KOPT-K1 (cell line): ENCODE measurements around the gene SLC9A9.

ENCODE experiments used
- H3K27ac ChIP-seq: fragments of 200-600 bp; sonication (generic); 2 replicates; pipeline ENCODE4 v1.5.1; 2016; ENCODE audit warnings: antibody characterized with exemption, mild to moderate bottlenecking, low read depth, low read length; ENCODE audit not compliant: poor library complexity, severe bottlenecking
- H3K36me3 ChIP-seq: fragments of 200-600 bp; sonication (generic); 2 replicates; pipeline ENCODE4 v1.5.1; 2017; ENCODE audit warnings: antibody characterized with exemption, mild to moderate bottlenecking, low read length, moderate library complexity; ENCODE audit not compliant: insufficient read depth
- H3K9me3 ChIP-seq: fragments of 200-600 bp; sonication (generic); 2 replicates; pipeline ENCODE4 v1.5.1; 2017; ENCODE audit warnings: antibody characterized with exemption, low read length, mild to moderate bottlenecking; ENCODE audit not compliant: insufficient read depth, poor library complexity, severe bottlenecking

SLC9A9 gene

DNA sequence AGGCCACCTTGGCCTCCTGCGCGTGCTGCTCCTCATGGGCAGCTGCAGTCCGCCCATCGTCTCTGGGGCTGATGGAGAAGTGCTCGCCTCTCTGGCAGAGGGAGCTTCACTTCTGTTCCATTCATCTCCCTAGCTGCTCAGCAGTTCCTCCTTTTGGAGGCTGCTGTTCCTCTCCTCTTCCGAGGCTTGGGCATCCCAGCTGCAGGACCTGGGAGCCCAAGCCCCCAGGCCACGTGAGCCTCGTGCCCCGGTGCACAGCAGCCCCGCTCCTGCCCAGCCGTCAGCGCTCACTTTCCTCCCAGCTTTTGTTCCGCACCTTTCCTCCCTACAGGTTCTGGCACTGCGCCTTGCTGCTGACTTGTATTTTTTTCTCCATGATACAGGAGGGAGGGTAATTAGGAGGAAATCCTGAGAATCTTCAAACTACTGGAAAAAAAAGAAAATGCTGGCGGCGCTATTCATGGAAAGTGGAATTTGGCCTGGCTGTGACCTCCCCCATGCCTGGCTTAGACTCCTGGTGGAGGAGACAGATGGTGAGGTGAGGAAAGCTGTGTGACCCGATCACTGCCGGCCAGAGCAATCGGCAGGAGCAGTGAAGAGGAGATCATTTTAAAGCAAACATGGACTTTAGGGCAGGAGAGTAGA is 518.6 kb downstream of the SLC9A9 start:
- H3K36me3 ChIP-seq, result no peaks in the 10 kb centered on the region
- H3K27ac ChIP-seq, result no peak overlapping the region
- no peaks in the 10 kb centered on the region for H3K9me3 ChIP-seq

- peaks cover 4% of the 10 kb centered on the region for H3K9me3 ChIP-seq
- H3K36me3 ChIP-seq, result no peaks in the 10 kb centered on the region
- no peak overlapping the region for H3K27ac ChIP-seq
These were observed 519.8 kb downstream of the SLC9A9 start for GRCh38 chr3:143328451-143328850.

- no peak overlapping the region for H3K27ac ChIP-seq
- H3K9me3 ChIP-seq, result peaks cover 4% of the 10 kb centered on the region
These were observed 521.1 kb downstream of the SLC9A9 start for GRCh38 chr3:143326983-143327778.

DNA sequence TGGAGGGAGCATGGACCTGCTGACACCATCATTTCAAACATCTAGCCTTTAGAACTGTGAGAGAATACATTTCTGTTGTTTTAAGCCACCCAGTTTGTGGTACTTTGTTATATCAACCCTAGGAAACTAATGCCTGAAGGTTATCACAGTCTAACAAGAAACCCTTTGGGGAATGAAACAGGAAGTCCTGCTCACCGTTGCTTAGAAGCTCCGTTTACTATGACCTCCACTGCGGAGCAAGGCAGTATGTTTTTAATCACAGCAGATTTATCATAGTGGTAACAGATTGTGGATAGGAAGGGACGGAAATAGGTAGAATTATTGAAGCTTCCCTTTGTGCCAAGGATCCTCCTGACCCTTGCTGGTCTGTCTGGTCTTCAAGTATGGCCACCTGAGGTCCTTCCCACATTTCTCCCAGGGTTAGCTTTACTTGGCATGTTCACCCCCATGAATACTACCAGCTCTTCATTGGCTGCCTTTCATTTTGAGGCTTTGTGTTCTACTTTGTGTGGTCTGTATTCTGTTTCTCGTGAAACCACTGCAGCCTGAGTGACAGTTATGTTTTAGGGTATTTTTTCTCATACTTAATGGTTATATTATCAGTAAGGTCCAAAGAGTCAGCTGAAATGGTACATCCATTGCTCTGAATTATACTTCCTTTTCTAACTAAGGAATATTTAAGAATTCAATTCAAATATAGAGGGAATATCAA is 527.1 kb downstream of the SLC9A9 start:
- Histone ChIP-seq H3K36me3 (no peaks in the 10 kb centered on the region), H3K27ac (no peak overlapping the region), H3K9me3 (peaks cover 4% of the 10 kb centered on the region)

More at GRCh38 chr3:143326983-143327778, 521.1 kb downstream of the SLC9A9 start:
- H3K36me3 ChIP-seq, result no peaks in the 10 kb centered on the region

DNA sequence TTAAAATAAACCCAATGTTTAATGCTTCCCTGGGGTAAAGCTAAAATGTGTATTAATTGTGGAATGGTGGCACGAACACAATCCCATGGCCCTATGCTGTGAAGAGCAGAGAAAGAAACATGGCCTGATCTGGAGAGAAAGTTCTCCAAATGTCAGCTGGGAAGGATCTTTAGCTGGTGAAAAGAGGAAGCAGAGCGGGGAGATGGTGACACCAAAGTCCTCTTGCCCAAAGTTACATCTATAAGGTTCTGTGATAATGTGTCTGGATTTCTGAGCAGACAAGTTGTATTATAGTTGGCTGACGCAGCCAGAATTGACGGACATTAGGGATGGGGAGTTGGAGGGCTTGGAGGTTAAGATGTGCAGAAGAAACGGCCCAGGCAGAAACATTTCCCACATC is 532.5 kb downstream of the SLC9A9 start:
- Histone ChIP-seq H3K27ac (no peak overlapping the region), H3K36me3 (no peaks in the 10 kb centered on the region), H3K9me3 (no peaks in the 10 kb centered on the region)

GRCh38 chr3:143314251-143315093 is 533.8 kb downstream of the SLC9A9 start:
- Histone ChIP-seq H3K9me3 (no peaks in the 10 kb centered on the region), H3K36me3 (no peaks in the 10 kb centered on the region), H3K27ac (no peak overlapping the region)

- no peaks in the 10 kb centered on the region for H3K36me3 ChIP-seq
- H3K27ac ChIP-seq, result no peak overlapping the region
- no peaks in the 10 kb centered on the region for H3K9me3 ChIP-seq
These were observed 534.4 kb downstream of the SLC9A9 start for GRCh38 chr3:143313893-143314188.

DNA sequence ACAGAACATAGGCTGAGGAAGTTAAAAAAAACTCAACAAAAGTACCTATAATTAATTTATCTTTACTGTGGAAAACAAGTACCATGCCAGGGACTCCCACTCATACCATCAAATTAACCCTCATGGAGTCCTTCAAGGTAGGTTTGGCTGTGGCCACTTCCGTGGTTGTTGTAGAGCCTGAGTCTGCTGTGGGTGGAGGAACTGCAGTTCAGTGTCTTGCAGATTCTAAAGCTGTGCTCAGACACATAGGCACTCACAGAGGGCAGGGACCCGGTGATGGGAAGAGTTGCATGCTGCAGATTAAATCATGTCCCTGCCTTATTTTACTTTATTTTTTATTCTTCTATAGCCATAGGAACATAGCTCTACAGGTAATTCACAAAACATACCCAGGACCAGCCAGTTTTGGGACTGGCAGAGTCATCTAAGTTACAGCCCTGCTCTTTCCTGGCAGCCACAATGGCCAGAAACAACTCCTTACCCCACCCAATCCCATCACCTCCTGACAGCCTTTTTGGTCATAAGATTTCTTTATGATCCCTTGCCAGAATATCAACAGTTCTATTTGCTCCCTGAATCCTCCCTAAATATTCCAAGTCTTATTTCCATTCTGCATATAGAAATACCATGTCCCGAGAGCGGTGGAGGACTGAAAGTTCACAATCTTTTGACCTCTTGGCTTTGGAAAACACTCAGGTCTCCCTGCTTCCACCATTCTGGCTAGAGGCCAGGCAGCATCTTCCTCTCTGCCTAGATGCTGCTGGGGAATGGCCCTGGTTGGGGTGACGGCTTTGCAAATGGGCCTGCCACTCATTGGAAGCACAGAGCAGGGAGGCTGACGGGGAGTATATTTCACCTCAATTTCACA is 535.0 kb downstream of the SLC9A9 start:
- Histone ChIP-seq H3K9me3 (no peaks in the 10 kb centered on the region), H3K36me3 (no peaks in the 10 kb centered on the region), H3K27ac (no peak overlapping the region)

- Histone ChIP-seq H3K27ac (no peak overlapping the region), H3K9me3 (no peaks in the 10 kb centered on the region), H3K36me3 (no peaks in the 10 kb centered on the region)
These were observed 537.2 kb downstream of the SLC9A9 start for GRCh38 chr3:143311096-143311495.

- Histone ChIP-seq H3K9me3 (no peaks in the 10 kb centered on the region), H3K36me3 (no peaks in the 10 kb centered on the region), H3K27ac (no peak overlapping the region)
These were observed 538.6 kb downstream of the SLC9A9 start for GRCh38 chr3:143309705-143310104.

GRCh38 chr3:143307613-143308183 is 540.6 kb downstream of the SLC9A9 start:
- H3K36me3 ChIP-seq, result no peaks in the 10 kb centered on the region
- H3K27ac ChIP-seq, result no peak overlapping the region
- no peaks in the 10 kb centered on the region for H3K9me3 ChIP-seq

DNA sequence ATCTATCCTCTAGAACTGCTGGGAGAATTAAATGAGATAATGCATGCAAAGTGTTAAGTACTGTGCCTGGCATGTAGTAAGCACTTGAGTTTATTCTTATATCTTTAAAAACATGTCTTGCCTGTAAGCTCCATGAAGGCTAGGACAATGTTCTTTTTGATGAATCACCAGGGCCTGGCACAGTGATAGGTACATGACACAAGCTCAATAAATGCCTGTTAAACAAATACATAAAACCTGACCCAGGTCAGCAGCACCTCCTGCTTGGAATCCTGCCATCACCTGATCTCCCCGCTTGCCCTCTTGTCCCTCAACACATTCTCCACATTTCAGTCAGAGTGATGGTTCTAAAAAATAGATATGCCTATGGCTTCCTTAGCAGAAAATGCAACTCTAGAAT is 541.9 kb downstream of the SLC9A9 start:
- no peaks in the 10 kb centered on the region for H3K36me3 ChIP-seq
- H3K27ac ChIP-seq, result no peak overlapping the region
- no peaks in the 10 kb centered on the region for H3K9me3 ChIP-seq

GRCh38 chr3:143302638-143303171 is 545.6 kb downstream of the SLC9A9 start:
- H3K36me3 ChIP-seq, result no peaks in the 10 kb centered on the region
- no peaks in the 10 kb centered on the region for H3K9me3 ChIP-seq
- H3K27ac ChIP-seq, result no peak overlapping the region
